Stromal cell of bone marrow (primary cell): ENCODE results near the gene DOK7.
A peak's percentile ranks its signal among the peaks of the same experiment; 100 is the strongest.
"Not testable (repeated sequence)": the region's sequence is repeated elsewhere in the genome, so short reads cannot be mapped to it uniquely, and the experiment has no call there.

ENCODE experiments used
- DNase-seq: peaks from one replicate; pipeline ENCODE4 v3.0.0-alpha.2; 2012; ENCODE audit warnings: low read depth

Gene DOK7

DNA sequence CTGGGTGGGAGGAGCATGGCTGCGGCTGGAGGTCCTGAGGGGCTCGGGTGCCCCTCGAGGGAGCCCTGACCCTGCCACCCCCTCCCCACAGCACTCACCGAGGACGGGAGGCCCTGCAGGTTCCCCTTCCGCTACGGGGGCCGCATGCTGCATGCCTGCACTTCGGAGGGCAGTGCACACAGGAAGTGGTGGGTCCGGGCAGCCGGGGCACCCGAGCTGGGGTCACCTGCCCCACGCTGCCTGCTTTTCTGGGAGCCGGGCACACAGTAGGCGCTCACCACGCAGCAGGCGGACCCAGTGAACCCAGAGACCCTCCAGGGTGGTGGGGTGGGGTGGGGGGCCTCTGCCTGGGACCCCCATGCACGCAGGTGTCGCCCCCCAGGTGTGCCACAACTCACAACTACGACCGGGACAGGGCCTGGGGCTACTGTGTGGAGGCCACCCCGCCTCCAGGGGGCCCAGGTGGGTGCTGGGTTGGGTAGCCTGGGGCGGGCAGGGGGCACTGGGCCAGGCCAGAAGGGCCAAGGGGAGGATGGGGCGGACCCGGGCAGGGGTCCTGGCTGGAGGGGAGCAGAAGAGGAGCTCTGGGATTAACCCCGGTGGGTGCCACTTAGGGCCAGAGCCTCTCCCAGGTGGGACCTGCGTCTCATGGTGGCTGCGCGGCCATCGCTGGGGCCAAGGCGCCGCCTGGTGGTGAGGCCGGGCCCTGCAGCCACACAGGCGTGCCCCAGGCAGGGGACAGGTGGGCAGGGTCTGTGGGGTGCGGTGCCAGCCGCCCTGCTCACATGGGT, 20.0 kb upstream of the DOK7 start:
- DNase-seq: no peak

DNA sequence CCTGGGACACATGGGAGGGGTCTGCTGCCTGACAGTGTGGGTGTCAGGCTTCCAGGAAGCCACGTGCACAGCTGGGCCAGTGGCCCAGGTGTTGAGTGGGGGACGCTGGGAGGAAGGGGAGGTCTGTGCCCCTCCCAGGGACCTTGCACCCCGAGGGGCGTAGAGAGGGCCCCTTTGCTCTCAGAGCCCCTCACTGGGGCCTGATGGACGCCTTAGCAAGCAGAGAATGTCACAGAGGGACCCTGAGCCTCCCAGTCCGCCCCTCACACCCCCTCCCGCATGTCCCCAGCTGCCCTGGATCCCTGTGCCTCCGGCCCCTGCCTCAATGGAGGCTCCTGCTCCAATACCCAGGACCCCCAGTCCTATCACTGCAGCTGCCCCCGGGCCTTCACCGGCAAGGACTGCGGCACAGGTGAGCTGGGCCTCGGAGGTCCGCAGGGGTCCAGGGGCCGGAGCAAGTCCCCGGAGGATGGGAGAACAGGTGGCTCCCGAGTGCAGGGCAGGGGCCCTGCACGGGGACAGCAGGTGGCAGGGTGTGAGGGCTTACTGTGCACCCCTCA, 19.3 kb upstream of the DOK7 start:
- no peak for DNase-seq

DNA sequence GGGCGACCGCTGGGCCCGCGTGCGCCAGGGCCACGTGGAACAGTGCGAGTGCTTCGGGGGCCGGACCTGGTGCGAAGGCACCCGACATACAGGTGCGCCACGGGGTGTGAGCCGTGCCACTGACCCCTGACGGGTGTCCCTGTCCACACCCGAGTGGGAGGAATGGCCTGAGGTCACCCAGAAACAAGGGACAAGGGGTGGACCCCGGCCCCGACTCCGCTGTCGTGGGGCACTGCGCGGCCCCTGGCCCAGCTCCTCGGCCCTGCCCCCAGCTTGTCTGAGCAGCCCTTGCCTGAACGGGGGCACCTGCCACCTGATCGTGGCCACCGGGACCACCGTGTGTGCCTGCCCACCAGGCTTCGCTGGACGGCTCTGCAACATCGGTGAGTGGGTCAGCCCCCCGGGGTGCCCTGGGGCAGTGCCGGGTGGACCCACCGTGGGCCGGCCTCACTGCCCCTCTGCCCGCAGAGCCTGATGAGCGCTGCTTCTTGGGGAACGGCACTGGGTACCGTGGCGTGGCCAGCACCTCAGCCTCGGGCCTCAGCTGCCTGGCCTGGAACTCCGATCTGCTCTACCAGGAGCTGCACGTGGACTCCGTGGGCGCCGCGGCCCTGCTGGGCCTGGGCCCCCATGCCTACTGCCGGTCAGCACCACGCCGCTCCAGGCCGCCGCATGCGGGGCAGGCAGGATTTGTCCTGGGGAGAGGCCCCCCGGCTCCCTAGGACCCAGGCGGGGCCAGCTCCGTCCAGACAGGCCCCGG, 18.6 kb upstream of the DOK7 start:
- no peak for DNase-seq

DNA sequence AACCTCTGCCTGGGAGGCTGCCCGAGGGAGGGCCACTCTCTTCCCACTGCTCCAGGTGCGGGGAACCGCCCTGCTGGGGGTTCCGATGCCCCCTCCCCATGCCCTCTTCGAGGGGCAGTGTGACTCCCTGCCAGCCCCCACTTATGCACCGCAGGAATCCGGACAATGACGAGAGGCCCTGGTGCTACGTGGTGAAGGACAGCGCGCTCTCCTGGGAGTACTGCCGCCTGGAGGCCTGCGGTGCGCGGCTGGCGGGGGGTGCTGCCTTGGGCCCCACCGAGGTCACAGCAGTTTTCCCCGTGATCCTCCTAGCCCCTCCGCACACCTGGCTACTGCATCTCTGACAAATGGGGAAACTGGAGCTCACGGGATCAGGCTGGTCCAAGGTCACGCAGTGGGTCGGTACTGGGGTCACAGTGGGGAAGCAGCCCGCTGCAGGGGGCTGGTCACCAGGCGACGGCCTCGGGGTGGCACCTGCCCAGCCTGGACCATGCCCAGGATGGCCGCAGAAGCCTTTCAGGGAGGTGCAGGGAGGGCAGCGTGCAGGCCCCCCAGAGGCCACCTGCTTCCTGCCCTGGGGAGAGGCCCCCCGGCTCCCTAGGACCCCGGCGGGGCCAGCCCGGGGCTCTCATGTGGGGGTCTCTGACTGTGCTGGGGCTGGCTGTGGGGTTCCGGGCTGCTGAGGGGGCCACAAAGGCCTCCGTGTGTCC, 17.8 kb upstream of the DOK7 start:
- DNase-seq: no peak

DNA sequence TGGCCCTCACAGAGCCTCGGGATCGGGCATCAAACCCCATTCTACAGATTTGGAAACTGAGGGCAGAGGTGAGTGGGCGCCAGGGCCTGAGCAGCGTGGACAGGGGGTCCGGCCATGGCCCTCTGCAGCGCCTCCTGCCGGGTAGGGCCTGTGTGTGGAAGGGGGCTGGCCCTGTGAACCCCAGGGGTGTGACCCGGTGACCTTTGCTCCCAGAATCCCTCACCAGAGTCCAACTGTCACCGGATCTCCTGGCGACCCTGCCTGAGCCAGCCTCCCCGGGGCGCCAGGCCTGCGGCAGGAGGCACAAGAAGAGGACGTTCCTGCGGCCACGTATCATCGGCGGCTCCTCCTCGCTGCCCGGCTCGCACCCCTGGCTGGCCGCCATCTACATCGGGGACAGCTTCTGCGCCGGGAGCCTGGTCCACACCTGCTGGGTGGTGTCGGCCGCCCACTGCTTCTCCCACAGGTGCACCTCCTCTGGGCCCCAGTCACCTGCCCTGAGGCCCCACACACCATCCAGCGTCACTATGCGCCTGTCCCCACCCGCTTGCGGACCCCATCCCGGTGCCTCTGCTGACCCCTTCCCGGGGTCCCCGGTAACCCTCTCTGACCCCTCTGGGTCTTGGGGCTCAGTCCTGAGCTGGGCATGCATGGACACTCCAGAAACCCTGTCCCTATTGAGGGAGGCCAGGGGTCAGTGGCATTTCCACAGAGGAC, 17.1 kb upstream of the DOK7 start:
- DNase-seq: no peak

DNA sequence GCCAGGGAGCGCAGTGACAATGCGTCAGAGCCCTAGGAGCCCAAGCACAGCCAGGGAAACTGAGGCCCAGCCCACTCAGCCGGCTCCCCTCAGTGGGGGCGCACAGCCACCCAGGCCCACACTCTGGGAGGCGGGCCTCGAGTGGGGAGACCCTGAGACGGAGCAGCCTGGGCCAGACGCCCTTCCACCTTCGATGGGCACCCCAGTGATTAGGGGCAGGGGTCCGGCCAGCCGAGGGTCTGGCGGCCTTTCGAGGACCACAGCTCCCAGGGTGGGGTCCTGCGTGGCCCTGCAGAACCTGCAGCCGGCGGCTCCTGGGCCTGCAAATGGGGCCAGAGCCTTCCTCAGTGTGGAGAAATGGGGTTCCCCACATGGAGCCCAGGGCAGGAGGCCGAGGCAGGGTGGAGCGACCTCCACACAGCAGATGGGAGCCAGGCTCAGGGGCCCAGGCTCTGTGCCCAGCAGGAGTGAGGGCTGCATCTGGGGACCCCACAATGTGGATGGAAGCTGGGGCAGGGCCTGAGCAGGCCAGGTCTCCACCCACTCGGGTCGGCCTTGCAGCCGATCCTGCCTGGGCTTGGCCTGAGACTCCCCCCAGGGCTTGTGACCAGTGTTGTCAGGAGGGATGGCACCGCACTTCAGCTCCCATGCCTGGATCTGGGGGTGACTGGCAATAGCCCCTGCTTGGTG, 16.3 kb upstream of the DOK7 start:
- no peak for DNase-seq

DNA sequence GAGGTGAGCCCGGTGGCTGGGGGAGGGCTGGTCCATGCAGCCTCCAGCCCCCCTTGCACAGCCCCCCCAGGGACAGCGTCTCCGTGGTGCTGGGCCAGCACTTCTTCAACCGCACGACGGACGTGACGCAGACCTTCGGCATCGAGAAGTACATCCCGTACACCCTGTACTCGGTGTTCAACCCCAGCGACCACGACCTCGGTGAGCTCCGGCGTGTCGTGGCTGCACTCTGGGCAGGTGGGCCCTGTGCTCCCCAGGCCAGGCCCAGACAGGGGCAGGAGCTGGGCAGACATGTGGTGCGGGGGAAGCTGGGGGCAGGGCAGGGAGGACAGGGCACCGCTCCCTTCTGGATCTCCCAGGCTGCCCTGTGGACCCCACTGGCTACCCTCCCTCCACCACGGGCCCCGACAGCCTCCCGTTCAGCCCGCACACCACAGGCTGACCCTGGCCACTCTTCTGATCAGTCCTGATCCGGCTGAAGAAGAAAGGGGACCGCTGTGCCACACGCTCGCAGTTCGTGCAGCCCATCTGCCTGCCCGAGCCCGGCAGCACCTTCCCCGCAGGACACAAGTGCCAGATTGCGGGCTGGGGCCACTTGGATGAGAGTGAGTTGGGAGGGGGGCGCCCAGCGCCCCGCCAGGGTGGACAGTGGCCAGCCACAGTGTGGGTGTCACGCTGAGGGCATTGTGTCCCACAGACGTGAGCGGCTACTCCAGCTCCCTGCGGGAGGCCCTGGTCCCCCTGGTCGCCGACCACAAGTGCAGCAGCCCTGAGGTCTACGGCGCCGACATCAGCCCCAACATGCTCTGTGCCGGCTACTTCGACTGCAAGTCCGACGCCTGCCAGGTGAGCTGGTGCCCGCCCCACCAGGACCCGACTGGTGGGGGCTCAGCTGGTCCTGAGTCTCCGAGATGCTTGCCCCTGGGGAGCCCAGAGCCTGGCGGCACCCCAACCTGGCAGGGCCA, 15.4 kb upstream of the DOK7 start:
- no peak for DNase-seq

DNA sequence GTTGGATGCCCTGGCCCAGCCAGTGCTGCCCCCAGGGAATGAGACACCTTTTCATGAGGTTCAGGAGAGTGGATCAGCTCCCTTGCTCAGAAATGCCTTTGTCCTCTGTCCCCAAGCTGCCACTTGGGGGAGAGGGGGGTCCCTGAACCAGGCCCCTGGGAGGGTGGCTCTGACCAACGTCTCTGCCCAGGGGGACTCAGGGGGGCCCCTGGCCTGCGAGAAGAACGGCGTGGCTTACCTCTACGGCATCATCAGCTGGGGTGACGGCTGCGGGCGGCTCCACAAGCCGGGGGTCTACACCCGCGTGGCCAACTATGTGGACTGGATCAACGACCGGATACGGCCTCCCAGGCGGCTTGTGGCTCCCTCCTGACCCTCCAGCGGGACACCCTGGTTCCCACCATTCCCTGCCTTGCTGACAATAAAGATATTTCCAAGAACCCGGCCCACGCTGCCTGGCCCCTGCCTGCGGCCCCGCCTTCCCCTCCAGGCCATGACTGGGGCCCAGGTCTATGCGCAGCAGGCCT, 14.0 kb upstream of the DOK7 start:
- no peak for DNase-seq

DNA sequence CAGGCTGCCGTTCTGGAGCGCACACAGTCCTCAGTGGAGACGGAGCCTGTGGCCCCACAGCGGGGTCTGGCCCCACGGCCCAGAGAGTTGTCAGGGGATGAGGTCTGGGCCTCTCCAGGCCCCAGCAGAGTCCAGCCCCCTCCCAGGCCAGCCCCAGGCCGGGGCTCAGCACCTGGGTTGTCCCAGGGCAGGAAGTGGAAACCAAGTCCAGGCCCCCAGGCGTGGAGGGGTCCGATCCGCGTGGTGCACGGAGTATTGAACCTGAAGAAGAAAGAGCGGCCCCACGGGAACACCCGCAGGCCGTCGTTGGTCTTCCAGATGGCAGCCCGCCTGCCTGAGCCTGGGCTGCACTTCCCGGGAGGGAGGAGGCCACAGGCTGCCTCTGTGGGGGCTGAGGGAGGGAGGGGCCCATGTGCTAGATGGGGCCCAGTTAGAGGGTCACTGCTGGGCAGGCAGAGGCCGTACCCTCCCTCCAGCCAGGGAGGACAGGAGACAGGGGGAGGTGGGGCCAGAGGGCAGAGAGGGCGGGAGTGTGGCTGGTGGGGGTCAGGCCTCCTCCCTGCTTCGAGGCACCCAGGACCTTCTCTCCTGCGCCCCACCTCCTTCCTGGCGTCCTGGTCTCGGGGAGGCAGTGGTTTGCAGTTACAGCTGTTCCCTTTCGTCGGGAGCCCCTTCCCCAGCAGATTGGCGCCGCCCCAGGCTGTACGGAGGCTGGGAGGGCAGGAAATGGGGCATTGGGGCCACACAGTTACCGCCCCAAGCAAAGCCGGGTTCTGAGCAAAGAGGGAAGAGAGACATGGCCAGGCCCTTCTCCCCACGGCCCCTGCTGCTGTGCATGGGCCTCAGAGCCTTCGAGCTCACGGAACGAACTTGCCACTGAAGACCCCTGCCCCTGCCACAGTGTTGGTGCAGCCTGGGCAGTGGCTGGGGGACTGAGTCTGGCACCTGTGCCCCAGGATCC, 13.3 kb upstream of the DOK7 start:
- DNase-seq: no peak

DNA sequence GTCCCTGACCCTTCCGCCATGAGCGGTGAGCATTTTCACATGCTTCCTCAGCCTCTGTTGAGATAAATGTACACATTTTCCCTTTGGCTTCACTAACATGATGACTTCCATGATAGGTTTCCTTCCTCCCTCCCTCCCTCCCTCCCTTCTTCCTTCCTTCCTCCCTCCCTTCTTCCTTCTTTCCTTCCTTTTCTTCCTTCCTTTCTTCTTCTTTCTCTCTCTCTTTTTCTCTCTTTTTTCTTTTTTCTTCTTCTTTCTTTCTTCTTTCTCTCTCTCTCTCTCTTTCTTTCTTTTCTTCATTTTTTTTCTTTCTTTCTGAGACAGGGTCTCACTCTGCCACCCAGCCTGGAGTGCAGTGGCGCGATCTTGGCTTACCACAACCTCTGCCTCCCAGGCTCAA, 12.5 kb upstream of the DOK7 start:
- DNase-seq: no peak

DNA sequence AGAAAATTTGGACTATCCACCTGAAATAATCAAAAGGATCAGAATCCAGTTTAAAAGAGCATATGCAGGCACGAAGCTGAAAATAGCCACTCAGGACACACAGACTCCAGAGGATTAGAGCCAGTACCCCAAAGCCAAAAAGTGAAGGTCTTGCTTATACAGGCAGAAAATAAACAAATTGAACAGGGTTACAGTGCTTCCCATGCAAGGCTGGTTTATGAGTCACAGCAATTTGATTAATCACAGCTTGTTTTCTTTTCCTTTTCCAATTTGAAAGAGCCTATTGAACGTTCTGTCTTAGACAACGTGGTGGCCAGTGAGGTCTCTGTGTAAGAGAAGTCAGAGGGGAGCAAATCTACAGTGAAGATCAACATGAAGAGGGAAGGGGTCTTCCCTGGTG, 11.2 kb upstream of the DOK7 start:
- peak; percentile 45 for DNase-seq

DNA sequence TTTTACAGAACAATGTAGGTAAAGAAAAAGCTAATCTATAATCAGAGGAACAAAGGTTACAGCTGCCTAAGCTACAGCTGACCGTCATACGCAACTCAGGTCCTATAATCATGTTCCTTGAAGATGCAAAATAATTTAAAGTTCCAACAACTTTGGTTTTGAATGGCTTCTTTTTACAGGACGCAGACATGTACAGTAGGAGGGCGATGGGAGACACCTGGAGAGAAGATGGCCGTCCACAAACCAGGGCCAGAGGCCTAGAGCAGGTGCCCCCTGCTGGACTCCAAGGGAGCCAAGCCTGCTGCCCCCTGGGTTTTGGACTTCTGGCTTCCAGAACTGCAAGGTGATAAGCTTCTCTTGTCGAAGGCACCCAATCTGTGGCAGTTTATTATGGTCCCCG, 10.7 kb upstream of the DOK7 start:
- DNase-seq: no peak

DNA sequence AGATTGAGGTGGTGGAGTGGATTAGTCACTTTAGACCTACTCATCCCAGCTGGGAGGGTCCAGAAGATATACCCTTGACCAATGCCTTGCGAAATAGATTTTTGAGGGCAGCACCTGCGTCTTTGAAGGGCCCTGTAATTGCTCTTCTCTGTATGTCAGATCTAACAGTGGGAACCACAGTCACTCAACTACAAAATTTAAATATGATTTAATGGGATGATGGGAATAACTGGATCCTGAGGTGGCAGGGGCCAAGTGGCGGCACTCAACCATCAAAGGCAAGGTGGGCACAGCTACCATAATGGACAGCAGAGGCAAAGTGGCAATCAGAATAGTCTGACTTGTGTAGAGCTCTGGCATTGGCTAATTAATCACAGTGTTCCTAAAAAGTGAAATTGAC, 7.5 kb upstream of the DOK7 start:
- DNase-seq: not testable (repeated sequence)

DNA sequence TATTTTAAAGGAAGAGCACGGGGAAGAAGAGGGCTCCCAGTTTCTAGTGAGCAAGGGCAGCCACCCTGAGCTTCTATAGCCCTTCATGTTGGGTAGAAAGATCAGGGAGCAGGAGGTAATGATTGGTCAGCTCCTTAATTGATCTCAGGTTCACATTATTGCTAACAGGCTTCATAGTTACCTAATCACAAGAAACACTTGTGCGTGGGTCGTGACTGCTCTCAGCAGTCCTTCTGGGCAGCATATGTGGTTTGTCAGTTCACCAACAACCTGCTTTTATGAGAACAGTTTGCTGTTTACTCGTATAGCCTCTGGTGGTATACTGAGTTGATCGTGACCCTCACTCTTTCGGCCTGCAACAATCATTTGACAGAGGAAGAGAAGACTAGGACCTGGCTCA, 4.7 kb upstream of the DOK7 start:
- no peak for DNase-seq

DNA sequence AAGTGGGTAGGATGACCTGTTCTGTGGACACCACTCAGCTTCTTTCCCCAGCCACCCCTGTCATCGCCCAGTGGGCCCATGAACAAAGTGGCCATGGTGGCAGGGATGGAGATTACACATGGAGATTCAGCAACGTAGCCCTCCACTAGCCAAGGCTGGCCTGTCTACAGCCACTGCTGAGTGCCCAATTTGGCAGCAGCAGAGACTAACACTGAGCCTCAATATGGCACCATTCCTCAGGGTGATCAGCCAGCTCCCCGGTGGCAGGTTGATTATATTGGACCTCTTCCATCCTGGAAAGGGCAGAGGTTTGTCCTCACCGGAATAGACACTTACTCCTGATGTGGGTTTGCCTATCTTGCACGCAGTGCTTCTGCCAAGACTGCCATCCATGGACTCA, 4.0 kb upstream of the DOK7 start:
- DNase-seq: not testable (repeated sequence)

DNA sequence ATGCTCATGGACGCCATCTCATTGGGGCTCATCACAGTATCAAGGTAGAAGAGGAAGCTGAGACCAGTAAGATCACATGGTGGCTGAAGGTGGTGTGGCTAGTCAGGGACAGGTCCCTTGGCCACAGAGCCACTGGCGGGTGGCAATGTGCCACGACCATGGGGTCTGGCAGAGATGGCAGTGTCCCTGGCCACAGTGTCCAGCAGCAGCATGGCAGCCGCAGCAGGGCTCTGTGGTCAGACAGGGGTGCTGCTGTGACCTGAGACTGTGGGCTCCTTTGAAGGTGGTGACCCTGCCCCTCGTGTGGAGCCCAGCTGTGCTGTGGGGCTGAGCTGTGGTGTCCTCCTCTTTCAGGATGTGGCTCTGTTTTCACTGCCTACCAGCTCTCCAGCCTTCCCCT, 2.2 kb upstream of the DOK7 start:
- no peak for DNase-seq

DNA sequence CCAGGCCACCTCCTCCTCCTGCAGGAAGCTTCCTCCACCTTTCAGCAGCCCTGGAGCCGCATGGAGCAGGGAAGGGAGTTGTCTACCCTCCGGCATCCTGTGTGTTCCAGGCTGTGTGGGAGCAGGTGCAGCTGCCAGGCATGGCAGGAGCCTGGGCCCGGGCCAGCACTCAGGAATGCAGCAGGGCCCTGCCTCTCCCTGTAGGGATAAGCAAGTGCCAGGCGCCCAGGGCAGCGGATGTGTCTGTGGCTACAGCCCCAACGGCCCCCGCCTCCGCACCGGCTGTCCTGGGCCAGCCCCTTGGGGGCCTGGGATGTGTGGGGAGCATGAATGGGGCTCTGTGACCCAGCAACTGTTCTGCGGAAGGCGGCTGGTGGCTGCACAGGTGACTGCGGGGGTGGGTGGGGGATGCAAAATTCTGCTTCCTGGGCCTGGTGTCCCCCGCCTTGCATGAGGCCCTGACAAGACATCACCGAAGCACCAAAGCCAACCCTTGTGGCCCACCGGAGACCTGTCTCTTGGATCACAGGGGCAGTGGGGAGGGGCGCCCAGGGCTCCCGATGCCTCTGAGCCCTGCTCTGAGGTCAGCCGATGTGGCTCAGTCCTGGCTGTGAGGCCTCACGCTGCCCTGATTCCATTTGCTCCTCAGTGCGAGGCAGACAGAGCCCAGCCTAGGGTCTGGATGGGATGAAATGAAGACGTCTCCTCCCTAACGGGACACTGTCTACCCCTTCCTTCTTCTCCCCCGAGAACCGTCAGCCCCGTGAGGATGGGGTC, 1.4 kb upstream of the DOK7 start:
- DNase-seq: no peak

DNA sequence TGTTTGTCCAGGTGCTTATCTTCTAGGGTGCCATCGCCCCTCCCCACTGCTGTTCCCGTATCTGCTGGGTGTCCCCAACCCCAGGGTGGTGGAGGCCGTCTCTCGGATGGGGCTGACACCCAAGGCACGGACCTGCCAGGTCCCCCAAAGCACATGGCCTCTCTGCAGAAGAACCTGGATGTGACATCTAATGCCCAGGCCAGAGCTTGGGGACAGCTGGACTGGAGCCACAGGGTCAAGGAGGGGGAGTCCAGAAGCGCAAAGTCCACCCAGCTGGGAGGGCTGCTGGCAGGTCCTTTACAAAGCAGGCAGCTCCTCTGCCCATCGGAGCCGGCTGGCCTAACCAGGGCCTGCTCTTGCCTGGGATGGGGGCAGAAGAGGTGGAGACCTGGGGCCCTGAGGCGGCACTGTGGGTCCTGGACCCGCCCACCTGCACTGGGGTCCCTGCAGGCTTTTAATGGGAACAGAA, 751 bp upstream of the DOK7 start:
- DNase-seq: no peak
